ENCODE measurements around the gene PRRC2B.
A peak's percentile ranks its signal among the peaks of the same experiment; 100 is the strongest.
"Not testable (repeated sequence)": the region's sequence is repeated elsewhere in the genome, so short reads cannot be mapped to it uniquely, and the experiment has no call there.

The PRRC2B gene

DNA sequence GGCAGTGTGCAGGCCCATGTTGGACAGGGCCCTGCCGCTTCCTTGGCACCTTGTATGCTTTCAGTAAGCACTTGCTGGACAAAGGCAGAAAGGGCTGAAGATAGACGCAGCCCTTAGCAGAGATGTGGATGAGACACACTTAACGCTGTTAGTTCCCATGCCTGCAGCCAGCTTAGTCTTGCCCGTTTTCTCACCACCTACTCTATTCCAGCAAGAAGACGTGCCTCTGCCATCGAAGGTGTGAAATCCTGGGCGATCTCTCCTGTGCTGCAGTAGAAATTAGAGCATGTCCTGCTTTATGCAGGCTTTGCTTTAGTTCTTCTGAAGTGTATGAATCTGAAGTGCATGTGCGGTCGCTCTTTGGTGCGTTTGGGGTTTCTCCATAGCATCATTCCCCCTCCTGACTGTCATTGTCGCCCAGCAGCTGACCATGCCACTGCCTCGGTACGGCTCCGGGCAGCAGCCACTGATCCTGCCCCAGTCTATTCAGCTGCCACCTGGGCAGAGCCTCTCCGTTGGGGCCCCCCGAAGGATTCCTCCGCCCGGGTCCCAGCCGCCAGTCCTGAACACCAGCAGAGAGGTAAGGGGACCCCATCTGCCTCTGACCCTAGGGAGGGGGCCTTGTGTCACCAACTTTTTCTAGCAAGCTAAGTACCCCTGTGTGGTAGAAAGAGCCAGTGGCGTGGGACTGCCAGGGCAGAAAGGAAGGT is 97.3 kb downstream of the PRRC2B start:
- no peak for DNase-seq

DNA sequence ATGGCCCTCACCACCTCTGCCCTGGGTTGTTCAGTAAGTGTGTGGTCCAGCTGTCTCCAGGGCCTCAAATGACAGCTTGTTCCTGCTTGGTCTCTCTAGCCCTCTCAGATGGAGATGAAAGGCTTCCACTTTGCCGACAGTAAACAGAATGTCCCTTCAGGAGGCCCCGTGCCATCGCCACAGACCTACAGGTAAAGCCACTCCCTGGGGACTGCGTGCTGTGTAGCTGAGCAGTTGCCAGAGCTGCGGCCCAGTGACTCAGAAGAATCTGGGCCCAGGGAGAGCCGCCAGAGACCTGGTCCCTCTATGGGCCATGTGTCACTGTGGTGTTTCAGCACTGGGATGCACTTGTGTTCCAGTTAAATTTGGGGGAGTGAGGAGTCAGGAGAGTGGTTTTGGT is 98.2 kb downstream of the PRRC2B start:
- DNase-seq = no peak

DNA sequence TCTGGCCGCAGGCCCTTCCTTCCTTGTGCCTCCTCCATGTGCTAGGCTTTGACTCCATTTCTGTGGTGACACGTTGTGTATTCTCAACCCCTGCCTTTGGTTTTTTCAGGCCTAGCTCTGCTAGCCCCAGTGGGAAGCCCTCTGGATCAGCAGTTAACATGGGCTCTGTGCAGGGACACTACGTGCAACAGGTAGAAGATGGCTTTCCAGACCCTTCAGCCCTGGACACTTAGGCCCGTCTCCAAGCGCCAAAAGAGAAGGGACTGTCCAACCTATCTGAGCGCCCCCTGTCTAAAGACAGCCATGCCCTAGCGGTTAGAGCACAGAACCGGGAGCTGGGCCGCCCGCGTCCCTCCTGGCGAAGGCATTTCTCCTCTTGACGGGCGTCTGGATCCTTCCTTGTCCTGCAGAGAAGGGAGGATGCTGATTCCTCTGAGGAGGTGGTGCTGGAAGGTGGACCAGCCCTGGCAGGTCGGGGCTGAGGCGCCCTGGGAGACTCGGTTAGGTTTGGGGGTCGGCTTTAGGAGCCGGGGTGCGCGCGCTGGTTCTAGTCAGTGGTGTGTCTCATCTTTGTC is 100.5 kb downstream of the PRRC2B start:
- DNase-seq = no peak

- no peak for DNase-seq
Measured at GRCh38 chr9:131495785-131496184, 101.9 kb downstream of the PRRC2B start.

DNA sequence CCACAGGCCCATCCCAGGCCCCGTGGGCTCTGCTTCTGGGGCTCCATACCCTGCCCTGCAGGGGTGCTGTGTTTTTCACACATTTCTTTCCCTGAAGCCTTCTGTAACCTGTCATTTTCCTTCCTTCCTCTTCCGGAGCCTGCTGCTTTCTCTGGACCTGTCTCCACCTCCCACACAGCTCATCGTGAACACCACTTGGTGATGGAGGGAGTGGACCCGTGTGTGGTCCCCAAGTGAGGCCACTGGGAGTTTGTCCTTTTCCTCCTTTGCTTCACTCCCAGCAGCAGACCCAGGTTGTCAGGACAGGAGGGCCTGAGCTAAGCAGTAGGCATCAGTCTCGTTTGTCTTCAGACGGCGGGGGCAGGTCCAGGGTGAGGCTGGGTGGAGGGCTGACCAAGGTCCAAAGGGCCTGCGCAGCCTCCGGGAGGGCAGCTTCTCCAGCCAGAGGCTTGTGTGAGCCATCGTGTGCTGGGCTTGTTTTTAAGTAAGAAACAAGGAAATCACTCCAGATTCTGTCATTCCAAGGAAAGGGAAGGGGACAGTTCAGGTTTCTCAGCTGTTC is 103.0 kb downstream of the PRRC2B start:
- no peak for DNase-seq

- DNase-seq = no peak
Measured at GRCh38 chr9:131499254-131499767, 105.4 kb downstream of the PRRC2B start.

DNA sequence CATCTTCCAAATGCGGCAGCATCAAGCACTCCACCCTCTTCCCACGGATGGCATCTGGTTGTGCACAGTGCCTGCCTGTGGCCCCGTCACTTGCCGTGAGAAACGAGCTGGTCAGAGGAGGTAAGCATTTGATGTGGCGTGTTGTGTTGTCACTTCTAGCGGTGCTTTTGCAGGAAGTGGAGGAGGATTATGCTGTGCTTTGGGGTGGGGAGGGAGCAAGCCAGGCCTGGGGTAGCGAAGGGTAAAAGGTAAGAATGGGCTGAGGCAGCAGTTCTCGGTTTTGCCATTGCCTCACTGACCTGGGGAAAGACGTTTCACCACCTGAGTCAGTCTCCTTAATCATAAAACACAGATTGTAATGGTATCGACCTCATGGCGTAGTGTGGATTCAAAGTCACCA is 106.5 kb downstream of the PRRC2B start:
- no peak for DNase-seq

DNA sequence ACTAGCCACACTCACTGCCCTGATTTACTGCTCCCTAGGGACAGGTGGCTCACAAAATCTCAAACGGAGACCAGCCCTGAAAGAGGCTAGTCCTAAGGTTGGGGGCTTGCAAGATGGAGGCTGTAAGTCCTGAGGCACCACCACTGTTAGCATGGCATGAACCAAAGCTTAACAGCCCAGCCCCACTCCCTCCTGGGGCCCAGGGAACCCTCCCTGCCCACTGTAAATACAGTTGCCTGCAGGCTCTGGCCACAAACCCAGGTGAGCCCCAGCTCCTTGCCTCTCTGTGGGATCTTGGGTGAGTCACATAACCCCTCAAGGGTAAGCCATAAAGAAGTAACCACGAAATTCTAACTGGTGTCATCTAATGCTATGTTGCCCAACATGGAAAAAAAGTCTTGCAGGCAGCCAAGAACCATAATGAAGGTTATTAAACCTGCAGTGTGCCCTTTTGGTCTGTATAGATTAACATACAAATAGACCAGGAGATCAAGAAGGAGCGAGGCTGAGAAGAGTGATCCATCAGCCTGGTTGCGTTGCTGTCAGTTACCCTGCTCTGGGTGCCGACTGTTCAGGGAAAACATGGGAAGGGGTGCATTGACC is 107.2 kb downstream of the PRRC2B start:
- DNase-seq = no peak

- DNase-seq = peak; percentile 89 to 92
Measured at GRCh38 chr9:131502781-131503625, 109.1 kb downstream of the PRRC2B start, which contains the start of gene POMT1. Gene POMT1, plus strand, starts transcription at chr9:131502918. Its CDS starts 1,301 bp downstream, at chr9:131504219.

DNA sequence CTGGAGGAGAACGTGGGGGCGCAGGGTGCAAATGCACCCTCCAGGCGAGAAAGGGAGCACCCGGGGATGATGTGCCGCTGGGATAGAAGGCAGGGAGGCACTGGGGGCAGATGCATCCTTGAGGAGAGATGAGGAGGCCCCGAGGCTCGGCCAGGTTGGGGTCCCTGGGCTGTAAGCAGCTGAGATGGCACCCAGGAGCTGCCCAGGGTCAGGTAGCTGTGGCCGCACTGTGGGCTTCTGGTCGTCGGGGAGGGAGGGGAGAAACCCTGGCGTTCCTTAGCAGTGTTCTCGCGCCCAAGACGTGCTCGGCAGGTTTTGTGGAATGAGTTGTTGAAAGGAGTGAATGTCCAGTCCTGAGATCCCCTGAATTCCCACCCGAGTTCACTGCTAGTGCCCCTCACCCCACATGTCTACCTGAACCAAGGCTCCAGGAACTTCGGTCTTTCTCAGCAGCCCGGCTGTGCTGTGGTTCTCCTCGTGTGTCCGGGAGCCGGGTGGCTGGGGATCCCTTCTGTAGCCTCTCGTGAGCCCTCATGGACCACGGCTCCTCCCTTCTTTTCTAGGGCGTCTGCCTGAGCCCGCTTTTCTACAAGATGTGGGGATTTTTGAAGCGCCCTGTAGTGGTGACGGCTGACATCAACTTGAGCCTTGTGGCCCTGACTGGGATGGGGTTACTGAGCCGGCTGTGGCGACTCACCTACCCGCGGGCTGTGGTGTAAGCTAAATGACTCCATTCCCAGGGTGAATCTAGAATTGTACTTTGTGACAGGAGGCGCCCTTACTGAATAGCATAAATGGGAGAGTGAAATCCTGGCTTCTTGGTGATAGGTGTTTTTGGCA is 110.0 kb downstream of the PRRC2B start:
- DNase-seq = peak in 1 of 2 experiments; percentile 14

DNA sequence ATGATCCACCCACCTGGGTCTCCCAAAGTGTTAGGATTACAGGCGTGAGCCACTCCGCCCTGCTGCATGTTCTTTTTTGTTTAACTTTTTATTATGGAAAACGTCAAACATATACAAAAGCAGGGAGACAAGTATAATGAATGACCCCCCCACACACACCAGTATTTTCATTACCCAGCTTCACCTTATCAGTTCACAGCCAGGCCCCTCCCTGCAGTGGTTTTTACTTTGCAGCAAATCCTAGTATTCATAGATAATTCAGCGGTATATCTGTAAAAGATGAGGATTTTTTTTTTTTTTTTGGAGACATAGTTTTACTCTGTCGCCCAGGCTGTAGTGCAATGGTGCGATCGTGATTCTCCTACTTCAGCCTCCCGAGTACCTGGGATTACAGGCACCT is 111.1 kb downstream of the PRRC2B start:
- no peak for DNase-seq

- no peak for DNase-seq
Measured at GRCh38 chr9:131511416-131511815, 117.5 kb downstream of the PRRC2B start.

DNA sequence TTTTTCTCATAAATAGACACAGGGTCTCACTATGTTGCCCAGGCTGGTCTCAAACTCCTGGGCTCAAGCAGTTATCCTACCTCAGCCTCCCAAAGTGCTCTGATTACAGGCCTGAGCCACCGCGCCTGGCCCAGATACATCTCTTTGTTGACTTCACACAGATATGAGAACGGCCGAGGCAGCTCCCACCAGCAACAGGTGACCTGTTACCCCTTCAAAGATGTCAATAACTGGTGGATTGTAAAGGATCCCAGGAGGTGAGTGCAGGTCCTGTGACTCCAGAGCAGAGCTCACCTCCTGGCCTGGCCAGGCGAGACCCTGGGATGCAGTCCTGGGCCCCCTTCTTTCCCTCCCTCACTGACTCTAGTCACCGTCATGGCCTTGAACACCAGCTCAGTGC is 118.0 kb downstream of the PRRC2B start:
- no peak for DNase-seq

- DNase-seq = no peak
Measured at GRCh38 chr9:131513177-131513576, 119.3 kb downstream of the PRRC2B start.

GRCh38 chr9:131515559-131516031 is 121.7 kb downstream of the PRRC2B start:
- not testable (repeated sequence) for DNase-seq

GRCh38 chr9:131516100-131516499 is 122.2 kb downstream of the PRRC2B start:
- DNase-seq = no peak

GRCh38 chr9:131516930-131517329 is 123.0 kb downstream of the PRRC2B start:
- no peak for DNase-seq

GRCh38 chr9:131517761-131518190 is 123.9 kb downstream of the PRRC2B start:
- DNase-seq = no peak

DNA sequence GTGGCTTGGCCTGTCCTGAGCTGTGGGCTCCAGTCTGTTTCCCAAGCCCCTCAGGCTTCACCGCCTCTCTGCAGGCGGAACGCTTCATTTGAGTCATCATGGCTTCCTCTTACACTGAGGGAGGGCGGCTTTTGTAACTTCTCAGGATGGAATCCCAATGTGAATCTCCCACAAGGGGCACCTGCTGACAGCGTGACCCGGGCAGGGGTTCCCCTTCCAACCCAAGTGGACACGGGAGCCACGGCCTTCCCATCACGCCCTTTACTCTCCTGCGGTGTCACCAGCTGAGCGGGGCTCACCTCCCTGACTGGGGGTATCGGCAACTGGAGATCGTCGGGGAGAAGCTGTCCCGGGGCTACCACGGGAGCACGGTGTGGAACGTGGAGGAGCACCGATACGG is 124.7 kb downstream of the PRRC2B start:
- no peak for DNase-seq

DNA sequence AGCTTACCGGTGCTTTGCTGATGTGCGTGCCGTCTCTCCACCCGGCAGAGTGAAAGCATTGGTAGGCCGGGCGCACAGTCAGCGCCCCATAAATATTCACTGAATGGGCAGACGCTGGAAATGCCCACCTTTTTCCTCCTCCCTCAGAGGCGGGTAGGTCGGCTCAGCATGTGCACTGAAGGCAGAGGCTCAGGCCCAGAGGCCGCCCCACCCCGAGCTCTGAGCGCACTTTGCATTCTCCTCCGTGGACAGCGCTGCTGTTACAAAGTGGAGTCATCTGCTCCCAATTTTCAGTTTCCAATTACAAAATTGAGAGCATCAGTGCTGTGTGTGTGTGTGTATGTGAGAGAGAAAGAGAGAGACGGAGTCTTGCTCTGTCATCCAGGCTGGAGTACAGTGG is 126.6 kb downstream of the PRRC2B start:
- DNase-seq = no peak

DNA sequence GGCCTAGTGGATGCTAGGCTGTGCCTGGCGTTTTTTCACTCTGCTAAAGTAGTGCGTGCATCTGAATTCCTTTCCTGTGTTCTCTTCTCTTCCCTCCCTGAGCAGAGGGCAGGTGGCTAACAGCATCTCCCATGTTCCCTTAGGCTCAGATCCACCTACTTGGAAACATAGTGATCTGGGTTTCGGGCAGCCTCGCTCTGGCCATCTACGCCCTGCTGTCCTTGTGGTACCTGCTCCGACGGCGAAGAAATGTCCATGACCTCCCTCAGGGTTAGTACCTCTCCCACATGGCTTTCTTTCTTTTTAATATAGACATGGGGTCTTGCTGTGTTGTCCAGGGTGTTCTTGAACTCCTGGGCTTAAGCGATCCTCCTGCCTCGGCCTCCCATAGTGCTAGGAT is 127.3 kb downstream of the PRRC2B start:
- DNase-seq = no peak

DNA sequence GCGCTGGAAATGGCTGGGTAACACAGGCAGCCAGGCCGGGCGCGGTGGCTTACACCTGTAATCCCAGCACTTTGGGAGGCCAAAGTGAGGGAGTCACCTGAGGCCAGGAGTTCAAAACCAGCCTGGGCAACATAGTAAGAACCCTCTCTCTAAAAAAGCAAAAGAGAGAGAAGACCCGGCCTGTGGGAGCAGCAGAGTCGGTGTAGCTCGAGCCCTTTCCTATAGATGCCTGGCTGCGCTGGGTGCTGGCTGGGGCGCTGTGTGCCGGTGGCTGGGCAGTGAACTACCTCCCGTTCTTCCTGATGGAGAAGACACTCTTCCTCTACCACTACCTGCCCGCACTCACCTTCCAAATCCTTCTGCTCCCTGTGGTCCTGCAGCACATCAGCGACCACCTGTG is 127.9 kb downstream of the PRRC2B start:
- no peak for DNase-seq
